GM21723 (cell line): Measurements from ENCODE around the gene CALB2.

Experiments
- ATAC-seq: cut with Tn5 transposase; IDR thresholded peaks from one replicate; pipeline ENCODE4 v1.9.1; 2021; ENCODE audit warnings: mild to moderate bottlenecking, moderate library complexity; ENCODE audit not compliant: unreplicated experiment

CALB2 gene

GRCh38 chr16:71387045-71387871 lies 28.7 kb downstream of the CALB2 start:
- no peak for ATAC-seq

- ATAC-seq = no peak
These were observed 30.8 kb downstream of the CALB2 start for GRCh38 chr16:71389330-71389729.

- no peak for ATAC-seq
These were observed 38.1 kb downstream of the CALB2 start for GRCh38 chr16:71396594-71396993.

- ATAC-seq = no peak
These were observed 41.5 kb downstream of the CALB2 start for GRCh38 chr16:71399801-71400563.

- no peak for ATAC-seq
These were observed 43.5 kb downstream of the CALB2 start for GRCh38 chr16:71402007-71402406.

GRCh38 chr16:71402674-71403073 lies 44.2 kb downstream of the CALB2 start:
- ATAC-seq = no peak

- ATAC-seq = no peak
These were observed 45.8 kb downstream of the CALB2 start for GRCh38 chr16:71404364-71404763.

GRCh38 chr16:71406316-71406715 lies 47.8 kb downstream of the CALB2 start:
- ATAC-seq = no peak

- ATAC-seq = no peak
These were observed 48.2 kb downstream of the CALB2 start for GRCh38 chr16:71406724-71407123.

- no peak for ATAC-seq
These were observed 49.2 kb downstream of the CALB2 start for GRCh38 chr16:71407731-71408130.

- no peak for ATAC-seq
These were observed 50.0 kb downstream of the CALB2 start for GRCh38 chr16:71408536-71408935.

GRCh38 chr16:71409011-71409775 lies 50.7 kb downstream of the CALB2 start:
- no peak for ATAC-seq

GRCh38 chr16:71410146-71410545 lies 51.6 kb downstream of the CALB2 start:
- no peak for ATAC-seq

- peak; percentile 68 for ATAC-seq
These were observed 54.0 kb downstream of the CALB2 start for GRCh38 chr16:71412270-71413160.

GRCh38 chr16:71413341-71413740 lies 54.8 kb downstream of the CALB2 start:
- ATAC-seq = no peak

- ATAC-seq = no peak
These were observed 55.5 kb downstream of the CALB2 start for GRCh38 chr16:71414038-71414437.

- no peak for ATAC-seq
These were observed 63.4 kb downstream of the CALB2 start for GRCh38 chr16:71421911-71422310.

- ATAC-seq = no peak
These were observed 64.5 kb downstream of the CALB2 start for GRCh38 chr16:71423016-71423415.

GRCh38 chr16:71423865-71424264 lies 65.3 kb downstream of the CALB2 start:
- no peak for ATAC-seq

- ATAC-seq = no peak
These were observed 66.1 kb downstream of the CALB2 start for GRCh38 chr16:71424626-71425025.

- no peak for ATAC-seq
These were observed 67.2 kb downstream of the CALB2 start for GRCh38 chr16:71425746-71426068.
